GM19328 (cell line): Measurements from ENCODE around the gene ADAMTS2.

Experiments
- ATAC-seq: cut with Tn5 transposase; IDR thresholded peaks from one replicate; pipeline ENCODE4 v1.9.1; 2021; ENCODE audit warnings: mild to moderate bottlenecking, moderate library complexity; ENCODE audit not compliant: unreplicated experiment

Gene ADAMTS2

DNA sequence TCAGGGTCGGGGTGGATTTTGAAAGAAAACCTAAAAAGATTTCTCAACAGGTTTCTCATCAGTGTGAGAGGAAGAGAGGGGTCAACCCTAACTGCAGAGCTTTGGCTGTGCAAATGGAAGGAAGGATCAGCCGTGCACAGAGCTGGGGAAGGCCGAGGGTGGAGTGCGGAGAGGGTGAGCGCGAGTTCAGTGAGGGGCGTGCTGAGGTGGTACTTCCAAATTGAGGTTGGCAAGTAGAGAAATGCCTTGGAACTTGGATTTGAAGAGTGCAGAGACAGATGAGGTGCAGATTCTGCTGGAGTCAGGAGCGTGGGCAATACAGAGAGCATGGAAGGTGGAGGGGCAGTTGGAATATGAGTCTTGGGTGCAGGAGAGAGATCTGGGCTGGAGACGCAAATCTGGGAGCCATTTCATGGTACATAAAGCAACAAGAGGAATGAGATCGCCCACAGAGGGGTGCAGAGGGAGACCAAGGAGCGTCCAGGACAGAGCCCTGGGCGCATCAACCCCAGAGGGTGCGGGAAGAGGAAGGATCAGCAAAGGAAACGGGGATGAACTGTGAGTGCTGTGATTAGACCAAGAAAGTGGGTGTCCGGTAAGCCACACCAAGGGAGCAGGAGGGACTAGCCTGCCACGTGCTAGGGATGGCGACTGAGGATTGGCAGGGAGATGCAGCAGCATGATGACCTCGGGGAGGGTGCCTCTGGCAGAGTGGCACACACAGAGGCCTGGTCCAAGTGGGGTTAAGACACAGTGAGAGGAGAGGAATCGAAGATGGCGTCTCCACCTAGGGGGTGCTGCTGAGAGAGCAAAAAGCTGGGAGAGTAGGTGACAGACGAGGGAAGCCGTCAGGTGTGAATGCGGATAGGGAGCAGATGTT is 105.8 kb downstream of the ADAMTS2 start:
- no peak for ATAC-seq

DNA sequence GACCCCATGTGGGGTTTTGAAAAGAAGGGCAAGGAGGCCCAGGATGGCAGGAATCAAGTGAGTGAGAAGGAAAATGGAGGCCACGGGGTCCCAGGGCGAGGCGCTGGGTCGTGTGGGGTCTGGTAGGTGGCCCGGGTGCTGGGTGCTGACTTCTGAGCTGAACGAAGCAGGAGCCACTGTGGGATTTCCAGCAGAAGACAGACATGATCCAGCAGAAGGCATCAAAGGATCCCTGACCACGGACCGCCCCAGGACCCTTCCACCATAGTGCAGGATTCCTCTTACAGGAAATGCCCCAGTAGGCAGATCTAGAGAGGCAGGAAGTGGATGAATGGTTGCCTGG is 106.7 kb downstream of the ADAMTS2 start:
- no peak for ATAC-seq

DNA sequence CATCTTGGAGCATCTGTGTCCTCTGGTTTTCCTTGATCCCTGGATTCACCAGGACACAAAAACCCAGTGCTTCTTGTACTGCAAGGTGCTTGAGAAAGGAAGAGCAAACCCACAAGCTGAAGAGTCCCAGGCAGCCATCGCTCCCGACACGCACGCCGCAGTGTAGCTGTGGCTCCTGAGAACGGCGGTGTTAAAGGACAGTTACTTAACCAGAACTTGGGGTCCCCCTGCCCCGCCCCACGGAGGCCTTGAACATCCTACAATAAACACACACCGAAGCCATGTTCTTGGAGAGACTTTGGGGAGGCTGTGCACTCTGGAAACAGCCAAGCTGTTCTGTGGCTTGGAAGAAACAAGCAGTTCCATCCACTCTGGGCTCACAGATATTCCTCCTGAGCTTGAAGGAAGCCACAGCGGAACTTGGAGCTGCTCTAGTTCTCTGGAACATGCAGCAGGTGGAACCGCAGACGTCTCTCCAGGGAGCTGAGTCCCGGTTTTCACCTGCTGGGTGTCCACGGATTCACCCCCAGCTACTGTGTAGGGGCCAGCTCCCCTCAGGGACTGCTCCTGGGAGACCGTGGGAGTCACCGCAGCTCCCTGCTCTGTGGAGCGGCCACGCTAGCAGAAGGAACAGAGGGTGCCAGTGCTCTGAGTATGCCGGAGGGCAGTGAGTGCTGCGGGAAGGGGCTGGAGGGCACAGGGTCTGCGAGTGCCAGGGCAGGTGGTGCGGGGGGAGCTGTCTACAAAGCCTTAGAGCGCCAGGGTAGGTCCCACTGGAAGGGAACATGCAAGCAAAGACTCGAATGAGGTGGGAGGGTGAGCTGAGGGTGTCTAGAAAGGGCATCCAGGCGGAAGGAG is 107.3 kb downstream of the ADAMTS2 start:
- no peak for ATAC-seq

DNA sequence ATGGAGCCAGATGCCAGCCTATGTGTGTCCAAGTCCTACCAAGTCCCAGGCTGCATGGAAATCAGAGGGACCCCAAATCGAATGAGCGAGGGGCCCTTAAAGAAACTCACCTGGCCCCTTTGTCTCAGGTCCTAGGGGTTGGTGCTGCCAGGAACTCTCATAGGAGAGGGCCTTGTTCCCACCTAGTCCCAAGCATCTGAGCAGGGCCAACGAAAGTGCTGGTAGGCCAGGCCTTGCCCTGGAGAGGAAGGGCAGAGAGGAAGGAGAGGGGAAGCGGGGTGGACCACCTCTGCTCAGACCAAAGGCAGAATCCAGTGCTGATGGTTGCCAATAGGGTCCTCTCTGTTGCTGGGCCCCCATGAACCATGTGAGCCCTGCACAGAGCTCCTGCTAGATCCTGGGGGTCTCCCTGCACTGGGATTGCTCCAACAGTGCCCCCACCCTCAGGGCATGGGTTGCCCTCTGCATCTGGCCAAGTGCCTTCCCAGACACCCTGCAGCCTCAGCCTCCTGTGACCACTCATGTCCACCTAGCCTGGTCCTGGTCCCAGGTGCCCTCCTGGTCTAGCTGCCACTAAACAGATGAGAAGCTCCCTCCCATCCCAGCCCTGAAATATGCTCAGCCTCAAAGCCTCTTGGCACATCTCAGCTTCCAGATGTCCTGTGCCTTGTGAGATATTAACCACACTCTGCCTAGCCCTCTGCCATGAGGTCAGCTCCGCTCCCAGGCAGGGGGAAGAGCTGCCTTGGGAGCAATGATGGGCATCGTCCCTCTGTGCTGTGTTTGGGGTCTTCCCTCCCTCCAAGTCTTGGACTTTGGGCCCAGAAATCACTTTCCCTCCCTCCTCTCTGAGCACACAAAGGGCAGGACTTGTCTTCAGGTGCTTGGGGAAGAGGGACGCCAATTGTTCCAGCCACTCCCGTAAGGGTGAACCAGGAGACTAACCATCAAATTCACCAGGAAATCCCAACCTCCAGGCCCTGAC is 109.6 kb downstream of the ADAMTS2 start:
- no peak for ATAC-seq

DNA sequence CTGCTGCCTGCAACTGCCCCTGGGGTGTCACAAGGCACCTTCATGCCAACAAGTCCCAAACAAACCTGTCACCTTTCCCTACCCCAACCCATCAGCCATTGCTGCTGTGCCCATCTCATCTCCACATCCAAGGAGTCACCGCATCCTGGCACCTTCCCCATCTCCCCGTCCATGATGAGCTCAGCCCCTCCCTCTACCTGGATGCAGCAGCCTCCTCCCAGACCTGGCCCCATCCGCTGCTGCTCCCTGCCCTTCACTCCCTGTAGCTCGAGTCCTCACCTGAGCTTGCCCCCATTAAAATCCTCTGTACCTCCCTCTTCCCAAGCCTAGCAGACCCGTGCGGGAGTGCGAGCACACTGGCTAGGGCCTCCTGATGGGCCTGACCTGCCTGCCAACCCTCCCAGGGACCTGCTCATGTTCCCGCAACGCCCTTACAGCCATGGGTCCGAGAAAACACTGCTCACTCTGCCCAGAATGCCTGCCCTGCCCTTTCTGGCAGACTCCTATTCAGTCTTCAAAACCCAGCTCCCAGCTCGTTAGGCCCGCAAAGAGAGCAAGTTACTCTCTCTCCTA is 110.6 kb downstream of the ADAMTS2 start:
- ATAC-seq = no peak

DNA sequence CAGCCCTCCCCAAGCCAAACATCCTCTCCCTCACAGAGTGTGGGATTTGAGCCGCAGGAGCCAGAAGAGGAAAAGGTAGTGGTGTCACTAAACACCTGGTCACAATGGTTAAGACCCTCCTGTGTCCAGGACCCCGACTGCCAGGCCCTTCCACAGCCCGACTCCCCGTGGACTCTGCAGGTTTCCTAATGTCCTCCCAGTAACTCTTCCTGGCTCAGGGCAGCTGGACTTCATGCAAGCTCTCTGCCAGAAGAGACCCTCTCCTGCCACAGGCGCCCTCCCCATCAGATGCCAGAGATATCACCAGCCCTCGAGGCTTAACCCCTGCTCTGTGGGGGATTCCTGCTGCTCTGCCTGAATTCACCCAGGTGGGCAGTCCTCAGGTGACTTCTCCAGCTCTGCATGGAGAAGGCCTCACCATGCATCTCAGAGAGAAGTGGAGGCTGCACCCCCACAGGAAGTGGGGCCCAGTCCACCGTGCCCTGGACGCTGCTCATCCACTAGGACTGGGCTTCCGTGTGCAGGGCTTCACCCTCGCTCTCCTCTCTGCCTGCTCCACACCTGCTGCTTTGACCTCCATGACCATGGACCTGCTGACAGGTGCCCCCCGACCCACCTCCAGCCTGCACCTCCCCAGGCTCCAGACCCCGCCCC is 111.2 kb downstream of the ADAMTS2 start:
- no peak for ATAC-seq

DNA sequence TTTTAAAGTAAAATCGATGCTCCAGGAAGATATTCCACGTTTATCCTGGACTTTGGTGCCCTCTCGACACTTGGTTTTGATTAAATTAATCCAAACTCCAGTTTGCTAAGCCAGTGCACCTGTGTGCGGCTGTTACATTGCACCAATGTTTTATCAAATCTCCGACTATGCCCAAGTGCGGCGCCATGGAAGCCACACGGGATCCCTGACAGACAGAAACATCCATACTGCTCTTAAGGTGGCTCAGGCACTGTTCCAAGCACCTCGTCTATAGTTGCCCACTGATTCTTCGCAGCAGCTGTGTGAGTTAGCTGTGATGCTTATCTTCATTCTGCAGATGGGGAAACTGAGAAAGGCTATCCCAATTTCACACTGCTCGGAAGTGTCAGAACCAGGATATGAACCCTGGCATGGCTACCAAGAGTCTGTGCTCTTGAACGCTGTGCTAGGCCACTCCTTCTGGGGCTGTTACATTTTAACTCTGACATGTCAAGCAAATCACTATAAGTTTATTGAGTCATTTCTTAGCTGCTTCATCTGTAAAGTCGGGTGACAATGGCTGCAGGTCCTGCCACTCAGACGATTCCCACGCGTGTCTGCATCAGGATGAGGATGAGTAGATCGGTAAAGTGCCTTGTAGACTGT is 113.0 kb downstream of the ADAMTS2 start:
- ATAC-seq = no peak

DNA sequence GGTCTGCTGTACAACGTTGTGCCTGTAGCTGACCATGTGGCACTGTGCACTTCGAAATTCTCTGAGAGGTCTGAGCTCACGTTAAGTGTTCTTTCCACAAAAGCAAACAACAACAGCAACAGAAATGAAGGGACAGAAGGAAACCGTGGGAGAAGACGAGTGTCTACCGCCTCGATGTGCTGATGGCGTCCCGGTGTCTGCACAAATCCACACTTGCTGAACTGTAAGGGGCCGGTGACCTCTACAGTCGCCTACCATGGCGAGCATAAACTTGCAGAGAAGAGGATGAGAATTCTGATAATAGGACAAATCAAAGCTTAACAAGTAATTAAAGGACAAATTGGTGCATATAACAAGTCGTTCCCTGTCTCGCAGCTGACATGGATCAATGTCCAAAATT is 114.0 kb downstream of the ADAMTS2 start:
- no peak for ATAC-seq

DNA sequence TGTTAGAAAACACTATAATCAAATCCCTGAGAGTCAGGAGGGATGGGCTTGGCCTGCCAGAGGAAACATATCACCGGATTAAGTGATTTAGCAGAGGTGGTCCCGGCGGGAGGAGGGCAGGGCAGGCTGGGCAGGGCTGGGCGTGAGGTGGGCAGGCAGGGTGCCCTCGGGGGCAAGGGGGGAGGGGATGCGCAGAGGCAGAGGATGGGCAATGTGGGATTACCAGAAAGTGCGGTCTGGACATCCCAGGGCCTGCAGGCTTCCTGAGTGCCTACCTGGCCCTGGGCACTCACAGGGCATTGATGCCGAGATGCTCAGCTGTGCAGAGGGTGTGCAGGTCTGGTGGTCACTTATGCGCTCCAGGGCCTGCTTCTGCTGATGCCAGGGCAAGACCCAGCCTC is 115.2 kb downstream of the ADAMTS2 start:
- ATAC-seq = no peak

DNA sequence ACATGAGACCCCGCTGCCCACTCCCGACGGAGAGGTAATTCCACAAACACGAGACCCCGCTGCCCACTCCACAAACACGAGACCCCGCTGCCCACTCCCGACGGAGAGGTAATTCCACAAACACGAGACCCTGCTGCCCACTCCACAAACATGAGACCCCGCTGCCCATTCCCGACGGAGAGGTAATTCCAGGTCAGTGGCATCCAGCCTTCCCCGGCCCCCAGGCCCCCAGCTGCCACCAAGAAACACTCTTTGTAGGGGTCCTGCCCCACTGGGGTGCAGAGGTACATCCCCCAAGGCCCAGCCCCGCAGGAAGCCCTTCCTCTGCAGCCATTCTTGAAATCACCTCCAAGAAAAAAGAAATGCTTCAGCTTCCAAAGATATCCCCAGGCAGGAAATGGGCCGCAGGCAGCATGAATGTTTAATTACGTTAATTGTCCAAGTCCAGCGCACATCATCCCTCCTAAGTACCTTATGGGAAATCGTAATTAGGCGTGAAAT is 115.9 kb downstream of the ADAMTS2 start:
- no peak for ATAC-seq

DNA sequence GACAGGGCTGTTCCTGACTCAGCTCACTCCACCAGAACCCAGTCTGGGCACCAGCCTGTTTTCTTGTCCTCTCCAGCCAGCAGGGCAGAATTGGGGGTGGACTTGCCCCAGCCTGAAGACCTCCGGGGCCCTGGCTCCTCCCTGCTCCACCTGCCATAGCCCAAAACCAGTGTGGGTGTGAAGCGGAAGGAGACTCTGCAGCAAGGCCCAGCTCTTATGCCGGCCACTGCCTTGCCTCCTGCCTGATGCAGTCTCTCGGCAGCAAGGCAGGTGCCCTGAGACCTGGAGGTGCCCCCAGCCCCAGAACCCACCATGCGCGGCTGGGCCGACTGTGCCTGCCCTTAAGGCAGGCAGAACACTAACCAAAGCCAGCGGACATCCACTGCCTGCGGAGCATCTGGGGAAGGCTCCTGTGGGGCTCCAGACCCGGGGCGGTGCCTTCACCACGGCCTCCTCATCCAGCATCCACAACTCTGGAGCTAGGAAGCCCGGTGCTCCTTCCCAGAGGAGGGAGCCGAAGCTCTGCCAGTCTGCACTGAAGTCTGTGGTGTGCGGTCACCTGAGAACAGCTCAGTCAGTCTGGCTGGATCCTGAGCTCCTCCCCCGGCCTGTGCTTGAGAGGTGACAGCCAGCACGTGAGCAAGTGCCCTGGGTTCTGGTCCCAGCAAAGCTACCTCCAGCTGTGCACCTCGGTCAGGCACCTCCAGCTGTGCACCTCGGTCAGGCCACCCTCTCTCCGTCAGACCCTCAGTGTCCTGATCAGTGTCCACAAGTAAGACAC is 116.7 kb downstream of the ADAMTS2 start:
- no peak for ATAC-seq

DNA sequence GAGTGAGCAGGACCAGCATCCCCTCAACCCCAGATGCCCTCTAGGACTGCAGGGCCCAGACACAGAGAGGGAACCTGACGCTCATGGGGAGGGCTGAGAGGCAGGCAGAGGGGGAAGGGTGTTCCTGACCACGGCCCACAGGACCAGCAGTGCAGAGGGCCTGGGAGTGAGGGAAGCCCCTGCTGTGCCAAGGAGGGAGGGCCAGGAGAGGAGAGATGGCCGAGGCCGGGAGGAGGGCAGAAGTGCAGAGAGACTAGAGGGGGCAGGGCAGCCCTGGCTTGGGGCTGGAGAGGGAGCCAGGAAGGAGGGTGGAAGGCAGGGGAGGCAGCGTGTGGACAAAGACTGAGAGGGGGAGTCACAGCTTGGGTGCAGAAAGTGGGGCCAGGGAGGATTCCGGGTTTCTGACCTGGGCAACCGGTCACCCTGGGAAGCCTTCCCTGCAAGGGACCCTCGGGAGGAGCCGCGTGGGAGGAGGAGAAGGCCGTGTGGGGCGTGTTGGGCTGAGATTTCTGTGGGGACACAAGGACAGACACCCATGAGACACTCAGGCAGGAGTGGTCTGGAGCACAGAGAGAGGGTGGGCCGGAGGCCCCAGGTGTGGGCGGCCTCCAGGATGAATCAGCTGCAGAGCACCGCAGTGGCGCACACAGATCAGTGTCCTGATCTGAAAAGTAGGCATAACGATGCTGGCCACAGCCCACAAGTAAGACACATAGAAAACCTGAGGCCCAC is 117.5 kb downstream of the ADAMTS2 start:
- no peak for ATAC-seq

DNA sequence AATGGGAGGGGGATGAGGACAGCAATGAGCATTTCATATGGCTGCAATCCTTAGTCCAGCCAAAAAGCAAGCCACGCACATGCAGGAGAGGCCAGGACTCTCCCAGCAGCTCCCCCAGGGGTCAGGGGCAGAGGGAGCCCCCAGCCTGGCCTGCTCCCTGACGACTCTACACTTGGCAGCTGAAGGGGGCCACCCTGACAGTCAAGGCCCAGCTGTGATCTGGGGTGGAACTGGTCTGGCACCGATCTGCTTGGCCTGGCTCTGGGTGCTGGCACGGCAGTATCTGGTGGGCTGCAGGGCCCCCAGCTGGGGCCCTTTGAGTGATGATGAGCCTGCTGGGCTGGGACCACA is 118.1 kb downstream of the ADAMTS2 start:
- ATAC-seq = no peak

DNA sequence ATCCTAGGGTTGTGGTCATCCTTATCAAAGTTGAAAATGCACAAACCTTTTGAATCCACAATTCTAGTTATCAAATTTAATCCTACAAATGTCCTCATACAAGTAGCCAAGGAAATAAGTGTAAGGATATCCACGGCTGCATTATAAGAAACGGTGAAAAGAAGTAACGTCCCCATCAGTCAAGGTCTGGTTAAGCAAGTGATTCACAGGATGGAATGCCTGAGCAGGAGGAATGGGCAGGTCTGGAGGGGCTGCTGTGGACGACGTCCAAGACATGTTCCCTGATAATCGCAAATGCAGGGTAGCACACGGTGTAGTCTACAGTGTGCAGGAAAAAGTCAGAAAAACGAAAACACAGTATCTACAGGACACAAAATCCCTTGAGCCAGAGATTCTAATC is 118.6 kb downstream of the ADAMTS2 start:
- ATAC-seq = no peak

DNA sequence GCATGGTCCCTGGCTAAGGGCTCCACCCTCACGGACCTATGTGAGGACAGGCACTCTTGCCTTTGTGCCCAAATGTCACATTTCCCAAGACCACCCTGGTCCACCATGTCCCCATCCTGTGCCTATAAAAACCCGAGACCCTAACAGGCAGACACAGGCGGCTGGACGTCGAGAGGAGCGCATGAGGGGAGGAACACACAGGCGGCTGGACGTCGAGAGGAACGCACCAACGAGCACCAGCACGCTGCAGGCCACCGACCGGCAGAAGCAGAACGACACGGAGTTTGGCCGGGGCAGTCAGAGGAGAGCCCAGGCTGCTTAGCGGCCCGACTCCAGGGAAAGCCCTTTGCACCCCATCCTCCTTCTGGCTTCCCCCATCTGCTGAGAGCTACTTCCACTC is 119.9 kb downstream of the ADAMTS2 start:
- ATAC-seq = no peak

DNA sequence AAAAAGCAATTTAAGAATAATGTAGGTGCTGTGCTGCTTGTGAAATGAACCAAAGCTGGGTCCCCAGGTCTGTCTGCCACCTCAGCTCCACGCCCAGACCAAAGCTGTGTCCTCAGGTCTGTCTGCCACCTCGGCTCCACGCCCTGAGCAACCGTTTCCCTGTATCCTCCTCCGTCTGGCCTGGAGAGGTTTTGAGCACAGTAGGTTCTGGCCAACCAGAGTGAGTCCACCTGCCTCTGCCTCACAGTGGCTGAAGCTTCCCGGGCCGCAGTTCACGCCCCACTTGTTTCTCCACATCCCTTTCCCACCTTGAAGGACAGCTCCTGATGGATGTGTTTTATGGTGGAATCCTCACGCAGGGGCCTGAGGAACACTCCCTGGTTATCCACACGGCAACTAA is 120.5 kb downstream of the ADAMTS2 start:
- ATAC-seq = no peak

DNA sequence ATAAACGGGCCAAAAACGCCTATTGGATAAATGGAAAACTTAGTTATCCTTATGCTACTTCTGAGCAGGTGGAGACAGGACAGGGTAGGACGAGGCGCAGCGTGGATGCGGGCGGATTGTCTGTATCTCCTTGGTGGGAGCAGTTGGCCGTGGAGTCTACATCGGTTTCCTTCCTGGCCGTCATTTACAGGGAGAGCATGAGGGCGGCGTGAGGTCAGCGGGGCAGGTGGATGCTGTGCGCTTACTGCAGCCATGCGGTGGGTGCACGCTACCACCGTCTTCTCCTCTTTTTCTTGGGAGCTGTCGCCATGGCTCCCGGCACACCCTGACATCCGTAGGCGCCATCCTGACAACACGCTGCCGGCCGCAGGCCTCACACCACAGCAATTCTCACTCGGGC is 121.3 kb downstream of the ADAMTS2 start:
- ATAC-seq = no peak

DNA sequence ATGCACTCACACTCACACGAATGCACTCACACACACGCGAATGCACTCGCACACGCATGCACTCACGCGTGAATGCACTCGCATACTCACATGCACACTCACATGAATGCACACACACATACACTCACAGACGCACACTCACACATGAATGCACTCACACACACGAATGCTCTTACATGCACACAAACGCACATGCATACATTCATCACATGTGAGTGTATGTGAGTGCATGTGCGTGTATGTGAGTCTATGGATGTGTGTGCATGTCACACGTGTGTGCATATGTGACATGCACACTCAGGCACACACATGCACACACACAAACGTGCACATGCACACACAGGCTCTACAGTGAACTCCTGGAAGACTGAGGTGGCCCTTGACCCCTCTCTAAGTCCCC is 121.7 kb downstream of the ADAMTS2 start:
- no peak for ATAC-seq
